Activated CD4-positive, alpha-beta T cell treated with anti-CD3 and anti-CD28 coated beads for 4 hours (primary cell): ENCODE data around the gene DNAH10.
"Not testable (repeated sequence)": the region's sequence is repeated elsewhere in the genome, so short reads cannot be mapped to it uniquely, and the experiment has no call there.

Experiments
- DNase-seq, 2 donors: peaks; one replicate each; pipeline ENCODE4 v3.0.0-alpha.2; 2020

Gene DNAH10

DNA sequence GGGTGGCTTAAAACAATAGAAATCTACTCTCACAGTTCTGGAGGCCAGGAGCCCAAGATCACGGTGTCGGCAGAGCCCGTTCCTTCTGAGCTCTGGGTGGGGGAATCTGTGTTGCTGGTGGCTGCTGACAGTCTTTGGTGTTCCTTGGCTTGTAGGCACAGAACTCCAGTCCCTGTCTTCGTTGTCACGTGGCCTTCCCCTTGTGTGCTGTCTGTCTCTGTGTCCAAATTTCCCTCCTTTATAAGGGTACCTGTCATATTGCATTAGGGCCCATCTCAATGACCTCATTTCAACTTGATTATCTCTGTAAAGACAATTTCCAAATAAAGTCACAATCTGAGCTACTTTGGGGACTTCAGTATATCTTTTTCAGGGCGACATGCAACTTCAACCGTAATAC is 128.9 kb downstream of the DNAH10 start:
- no peak for DNase-seq

DNA sequence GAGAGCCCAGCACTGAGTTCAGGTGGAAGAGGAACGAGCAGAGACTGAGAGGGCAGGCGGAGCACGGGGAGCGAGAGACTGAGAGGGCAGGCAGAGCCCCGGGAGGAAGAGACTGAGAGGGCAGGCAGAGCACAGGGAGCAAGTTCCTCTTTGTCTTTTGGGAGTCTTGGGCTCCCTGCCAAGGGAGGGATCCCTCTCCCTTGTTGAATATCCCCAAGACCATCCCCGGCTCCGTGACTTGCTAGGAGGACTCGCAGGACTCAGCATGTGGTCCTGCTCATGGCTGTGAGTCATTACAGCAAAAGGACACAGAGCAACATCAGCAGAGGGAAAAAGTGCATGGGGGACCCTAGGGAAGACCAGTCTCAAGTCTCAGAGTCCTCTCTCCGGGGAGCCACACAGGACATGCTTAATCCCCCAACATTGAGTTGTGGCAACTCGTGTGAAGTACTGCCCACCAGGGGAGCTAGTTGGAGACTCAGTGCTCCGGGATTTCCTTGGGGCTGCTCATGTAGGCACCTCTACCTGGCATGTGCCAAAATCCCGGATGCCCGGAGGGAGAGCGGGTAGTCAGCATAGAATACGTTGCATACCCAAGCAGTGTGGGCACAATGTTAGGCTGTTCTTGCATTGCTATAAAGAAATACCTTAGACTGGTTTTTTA is 129.5 kb downstream of the DNAH10 start:
- no peak for DNase-seq

DNA sequence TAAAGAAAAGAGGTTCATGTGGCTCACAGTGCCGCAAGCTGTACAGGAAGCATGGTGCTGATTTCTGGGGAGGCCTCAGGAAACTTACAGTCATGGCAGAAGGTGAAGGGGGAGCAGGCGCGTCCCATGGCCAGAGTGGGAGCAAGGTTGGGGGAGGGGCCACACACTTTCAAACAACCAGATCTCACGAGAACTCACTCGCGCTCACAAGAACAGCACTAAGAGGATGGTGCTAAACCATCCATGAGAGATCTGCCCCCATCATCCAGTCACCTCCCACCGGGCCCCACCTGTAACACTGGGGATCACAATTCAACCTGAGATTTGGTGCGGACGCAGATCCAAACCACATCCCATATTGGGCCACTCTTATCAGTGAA is 130.1 kb downstream of the DNAH10 start:
- no peak for DNase-seq

DNA sequence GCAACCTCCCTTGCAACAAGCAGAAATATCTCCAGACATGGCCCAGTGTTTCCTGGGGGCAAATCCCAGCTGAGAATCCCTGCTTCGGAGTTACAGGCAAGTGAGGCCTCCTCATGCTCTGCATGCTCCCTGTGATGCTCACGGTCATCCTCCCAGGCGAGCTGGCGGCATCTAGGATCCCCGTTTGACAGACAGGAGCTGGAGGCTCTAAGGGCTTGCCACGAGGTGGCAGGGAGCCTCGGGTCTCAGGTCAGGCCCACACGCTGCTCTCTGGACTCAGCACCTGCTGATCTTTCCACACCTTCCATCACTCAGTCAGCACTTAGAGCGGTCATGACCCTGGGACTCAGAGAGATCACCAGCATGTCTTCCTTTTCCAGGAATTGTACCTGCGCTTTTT is 130.8 kb downstream of the DNAH10 start:
- DNase-seq = no peak

DNA sequence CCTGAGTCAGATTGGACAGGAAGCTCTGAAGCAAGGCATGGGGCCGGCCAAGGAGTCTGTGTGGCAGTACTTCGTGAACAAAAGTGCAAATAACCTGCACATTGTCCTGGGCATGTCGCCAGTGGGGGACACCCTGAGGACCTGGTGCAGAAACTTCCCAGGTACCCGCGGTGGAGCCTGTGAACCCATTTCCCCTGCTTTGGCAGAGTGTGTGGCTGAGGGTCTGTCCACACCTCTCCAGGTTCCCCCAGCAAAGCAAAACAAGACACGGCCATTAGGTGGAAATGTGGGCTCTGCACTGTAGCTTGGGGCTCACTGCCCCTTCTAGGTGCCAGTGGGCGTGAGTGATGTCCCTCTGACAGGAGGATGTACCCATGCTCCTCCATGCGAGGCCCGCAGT is 131.2 kb downstream of the DNAH10 start:
- DNase-seq = no peak

DNA sequence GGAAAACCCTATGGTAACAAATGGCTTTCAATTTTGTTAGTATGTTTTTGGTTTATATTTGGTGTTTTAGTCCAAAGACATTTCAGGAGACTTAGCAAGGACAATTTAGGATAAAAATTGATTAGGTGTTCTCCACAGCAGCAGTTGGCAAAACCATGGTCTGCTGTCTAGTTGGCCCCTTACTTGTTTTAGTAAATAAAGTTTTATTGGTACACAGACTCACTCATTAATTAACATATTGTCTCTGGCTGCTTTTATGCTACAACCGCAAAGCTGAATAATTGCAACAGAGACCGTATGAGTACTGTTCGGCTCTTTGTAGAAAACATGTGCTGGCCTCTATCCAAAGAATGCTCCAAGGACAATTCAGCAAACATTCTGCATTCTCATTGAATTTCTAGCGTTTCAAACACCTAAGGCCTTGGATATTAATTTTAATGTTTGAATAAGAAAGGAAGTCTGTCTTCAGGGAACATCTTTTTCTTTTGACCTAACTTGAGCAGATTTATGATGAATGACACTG is 132.8 kb downstream of the DNAH10 start:
- no peak for DNase-seq

DNA sequence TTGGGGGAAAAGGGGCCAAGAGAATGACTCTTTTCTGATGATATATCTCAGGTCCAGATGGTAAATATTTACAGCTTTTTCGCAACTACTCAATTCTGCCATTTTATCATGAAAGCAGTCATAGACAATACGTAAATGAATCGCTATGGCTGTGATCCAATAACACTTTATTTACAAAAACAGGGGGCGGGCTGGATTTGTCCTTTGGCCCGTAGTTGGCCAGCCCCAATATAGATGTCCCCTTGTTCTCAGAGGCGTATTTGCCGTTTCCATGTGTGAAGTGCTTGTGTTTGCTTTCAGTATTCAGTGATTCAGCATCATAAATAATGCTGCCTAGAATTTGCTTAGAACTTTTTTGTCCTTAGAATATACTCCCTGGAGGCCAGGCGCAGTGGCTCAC is 133.3 kb downstream of the DNAH10 start:
- no peak for DNase-seq

DNA sequence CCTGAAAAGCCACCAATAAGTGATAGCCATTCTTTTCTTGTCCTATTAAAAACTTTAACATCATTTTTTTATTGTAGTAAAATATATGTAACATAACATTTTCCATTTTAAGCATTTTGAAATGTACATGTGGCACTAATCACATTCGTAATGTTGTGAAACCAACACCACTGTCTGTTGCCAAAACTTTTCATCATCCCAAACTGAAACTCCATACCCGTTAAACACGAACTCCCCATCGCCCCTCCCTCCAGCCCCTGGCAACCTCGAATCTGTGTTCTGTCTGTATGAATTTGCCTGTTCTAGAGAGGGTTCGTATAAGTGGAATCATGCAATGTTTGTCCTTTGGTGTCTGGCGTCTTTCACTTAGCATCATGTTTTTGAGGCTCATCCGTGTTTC is 134.7 kb downstream of the DNAH10 start:
- no peak for DNase-seq

DNA sequence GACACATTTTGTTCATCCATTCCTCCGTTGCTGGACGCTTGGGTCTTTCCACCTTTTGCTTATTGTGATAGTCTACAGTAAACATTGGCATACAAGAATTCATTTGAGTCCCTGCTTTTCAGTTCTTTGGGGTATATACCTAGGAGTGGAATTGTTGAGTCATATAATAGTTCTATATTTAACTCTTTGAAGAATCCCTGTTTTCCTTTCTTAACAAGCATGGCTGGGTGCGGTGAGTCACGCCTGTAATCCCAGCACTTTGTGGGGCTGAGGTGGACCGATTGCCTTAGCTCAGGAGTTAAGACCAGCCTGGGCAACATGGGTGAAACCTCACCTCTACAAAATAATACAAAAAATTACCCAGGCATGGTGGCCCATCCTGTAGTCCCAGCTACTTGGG is 135.1 kb downstream of the DNAH10 start:
- no peak for DNase-seq

DNA sequence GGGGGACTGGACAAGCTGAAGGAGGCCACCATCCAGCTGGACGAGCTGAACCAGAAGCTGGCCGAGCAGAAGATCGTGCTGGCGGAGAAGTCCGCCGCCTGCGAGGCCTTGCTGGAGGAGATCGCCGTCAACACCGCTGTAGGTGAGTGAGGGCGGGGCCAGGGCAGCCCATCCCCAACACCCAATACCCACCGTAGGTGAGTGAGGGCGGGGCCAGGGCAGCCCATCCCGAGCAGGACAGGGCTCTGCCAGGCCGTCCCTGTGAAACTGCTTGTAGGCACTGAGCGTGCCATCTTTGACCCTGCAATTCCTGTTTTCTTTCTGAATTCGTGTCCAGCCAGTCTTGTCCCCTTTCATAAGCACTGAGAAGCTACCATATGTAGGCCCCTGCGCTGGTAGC is 136.6 kb downstream of the DNAH10 start:
- no peak for DNase-seq

DNA sequence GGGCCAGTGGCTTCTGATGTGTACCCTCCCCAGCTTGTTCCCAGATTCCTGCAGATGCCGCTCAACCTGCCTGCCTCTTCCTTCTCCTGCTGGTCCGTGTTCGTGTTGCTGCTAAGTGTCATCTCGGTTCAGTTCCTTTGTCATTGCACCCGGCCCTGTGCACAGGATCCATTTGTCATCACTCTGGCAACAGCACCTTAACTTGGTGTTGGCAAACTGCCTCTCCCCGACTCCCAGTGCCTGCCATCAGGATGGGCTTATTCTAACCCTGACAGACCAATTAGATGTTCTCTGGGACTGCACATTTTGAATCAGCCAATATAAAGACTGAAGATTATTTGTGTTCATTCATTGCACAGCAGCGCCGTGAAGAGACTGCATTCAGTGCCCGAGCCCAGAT is 137.3 kb downstream of the DNAH10 start:
- no peak for DNase-seq

DNA sequence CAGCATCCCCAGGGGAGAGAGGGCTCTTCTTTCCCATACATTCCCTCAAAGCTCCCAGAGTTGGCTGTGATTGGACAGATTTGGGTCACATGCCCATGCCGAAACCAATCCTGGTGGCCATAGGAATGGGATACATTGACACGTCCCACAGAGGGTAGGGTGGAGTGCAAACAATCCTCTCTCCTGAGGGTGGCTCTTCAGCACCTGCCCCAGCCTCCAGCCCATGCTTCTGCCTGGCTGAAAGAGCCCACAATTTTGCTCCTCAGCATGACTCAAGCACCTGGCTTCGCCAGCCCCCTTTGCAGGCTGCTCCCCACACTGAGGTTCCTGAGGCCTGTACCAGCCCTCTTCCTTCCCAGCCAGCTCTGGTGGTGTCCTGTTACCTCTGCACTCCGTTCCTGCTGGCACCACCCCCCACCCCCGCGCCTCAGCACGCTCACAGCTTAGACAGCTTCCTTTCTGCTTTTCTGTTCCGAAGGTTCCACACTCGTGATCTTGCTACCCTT is 138.8 kb downstream of the DNAH10 start:
- no peak for DNase-seq

DNA sequence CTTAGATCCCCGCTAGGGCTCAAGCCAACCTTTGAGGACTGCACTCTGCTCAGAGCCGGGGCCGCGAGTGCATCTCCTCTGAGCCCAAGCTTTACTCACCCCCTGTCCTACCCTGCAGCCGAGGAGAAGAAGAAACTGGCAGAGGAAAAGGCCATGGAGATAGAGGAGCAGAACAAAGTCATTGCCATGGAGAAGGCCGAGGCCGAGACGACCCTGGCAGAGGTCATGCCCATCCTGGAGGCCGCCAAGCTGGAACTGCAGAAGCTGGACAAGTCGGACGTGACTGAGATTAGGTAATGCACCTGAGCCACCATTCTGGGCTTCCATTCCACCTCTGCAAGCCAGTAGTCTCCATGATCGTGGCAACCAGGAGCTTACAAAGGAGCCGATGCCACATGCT is 140.7 kb downstream of the DNAH10 start:
- no peak for DNase-seq

DNA sequence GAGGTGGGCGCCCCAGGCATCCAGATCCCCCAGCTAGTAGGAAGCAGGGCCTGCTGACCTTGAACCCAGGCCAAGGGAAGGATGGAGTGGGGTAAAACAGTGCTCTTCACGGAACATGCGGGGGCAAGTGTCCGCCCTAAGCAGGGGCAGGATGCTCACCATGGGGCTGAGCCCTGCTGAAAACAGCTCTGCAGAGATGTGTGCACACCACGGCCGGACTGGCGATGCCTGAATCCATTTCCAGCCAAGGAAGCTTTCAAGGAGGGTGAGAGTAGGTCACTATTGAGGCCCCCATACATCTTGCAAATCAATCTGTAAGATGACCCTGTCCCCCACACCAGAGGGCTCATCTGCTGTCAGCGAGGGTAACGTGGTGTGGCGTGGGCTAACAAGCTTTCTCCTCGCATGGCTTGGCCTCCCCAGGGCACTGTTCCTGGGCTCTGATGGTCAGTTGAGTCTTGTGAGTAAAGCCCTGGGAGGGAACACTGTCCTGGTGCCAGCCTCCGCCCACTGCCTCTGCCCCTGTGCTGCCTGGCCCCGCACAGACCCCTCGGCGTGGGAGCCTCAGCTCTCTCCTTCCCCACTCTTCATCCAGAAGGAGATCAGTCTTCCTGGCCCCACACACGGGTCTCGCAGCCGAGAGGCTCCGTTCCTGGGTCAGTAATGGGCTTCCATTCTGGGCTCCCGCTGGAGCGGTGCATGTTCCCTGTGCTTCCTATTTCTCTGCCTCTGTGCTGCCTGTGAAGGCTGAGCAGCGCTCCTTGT is 141.4 kb downstream of the DNAH10 start:
- DNase-seq = no peak

DNA sequence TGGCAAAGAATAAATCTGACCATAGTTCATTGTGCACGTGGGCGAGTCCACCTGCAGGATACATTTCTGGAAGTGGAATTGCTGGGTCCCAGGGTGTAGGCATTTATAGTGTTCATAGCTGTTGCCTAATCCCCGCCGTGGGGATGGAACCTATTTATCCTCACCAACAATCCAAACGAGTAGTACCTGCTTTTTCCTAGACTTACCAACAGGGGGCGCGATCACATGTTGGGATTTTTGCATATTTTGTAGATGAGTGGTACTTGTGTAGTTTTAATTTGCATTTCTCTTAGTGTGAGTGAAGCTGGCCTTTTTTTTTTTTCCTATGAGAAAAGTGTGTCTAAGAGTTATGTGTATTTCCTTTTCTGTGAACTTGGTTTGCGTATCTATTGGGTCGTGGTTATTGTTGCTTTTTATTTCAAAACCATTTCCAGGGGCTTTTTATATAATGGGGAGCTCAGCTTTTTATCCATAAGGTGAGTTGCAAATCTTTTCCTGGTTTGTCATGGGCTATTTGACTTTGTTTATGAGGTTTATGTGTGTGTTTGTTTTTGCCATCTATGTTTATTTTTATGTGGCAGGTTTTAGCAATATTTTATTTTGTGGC is 143.3 kb downstream of the DNAH10 start:
- DNase-seq = peak; percentile 61 to 73

DNA sequence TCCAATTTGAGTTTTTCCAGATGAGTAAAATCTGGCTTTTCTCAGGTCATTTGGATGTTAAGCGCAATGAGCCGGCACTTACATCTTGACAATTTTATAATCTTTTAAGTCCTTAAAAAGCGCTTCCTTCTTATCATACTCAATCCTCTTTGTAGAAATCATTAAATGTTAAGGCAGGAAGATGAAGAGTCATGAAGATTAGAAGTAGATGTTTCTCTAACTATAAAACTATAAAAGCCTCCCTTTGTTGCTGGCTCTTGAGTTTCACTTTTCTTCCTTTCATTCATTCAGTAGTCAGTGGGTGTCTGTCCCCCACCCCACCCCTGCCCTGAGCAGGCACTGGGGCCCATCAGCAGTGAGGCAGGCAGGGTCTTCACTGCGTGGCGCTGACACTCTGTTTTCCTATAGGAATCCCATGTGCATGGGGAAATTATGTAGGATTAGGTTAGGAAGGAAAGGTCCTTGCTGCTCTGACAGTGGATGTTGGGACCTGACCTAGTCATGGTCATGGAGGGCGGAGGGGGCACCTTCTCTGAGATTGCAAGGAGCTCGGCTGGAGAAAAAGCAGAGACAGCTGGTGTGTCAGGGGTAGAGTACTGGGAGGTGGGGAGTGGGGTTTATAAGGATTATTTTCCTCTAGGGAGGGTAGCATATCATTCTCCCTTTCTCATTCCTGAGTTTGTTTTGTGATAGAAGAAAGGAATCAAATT is 144.8 kb downstream of the DNAH10 start:
- no peak for DNase-seq

DNA sequence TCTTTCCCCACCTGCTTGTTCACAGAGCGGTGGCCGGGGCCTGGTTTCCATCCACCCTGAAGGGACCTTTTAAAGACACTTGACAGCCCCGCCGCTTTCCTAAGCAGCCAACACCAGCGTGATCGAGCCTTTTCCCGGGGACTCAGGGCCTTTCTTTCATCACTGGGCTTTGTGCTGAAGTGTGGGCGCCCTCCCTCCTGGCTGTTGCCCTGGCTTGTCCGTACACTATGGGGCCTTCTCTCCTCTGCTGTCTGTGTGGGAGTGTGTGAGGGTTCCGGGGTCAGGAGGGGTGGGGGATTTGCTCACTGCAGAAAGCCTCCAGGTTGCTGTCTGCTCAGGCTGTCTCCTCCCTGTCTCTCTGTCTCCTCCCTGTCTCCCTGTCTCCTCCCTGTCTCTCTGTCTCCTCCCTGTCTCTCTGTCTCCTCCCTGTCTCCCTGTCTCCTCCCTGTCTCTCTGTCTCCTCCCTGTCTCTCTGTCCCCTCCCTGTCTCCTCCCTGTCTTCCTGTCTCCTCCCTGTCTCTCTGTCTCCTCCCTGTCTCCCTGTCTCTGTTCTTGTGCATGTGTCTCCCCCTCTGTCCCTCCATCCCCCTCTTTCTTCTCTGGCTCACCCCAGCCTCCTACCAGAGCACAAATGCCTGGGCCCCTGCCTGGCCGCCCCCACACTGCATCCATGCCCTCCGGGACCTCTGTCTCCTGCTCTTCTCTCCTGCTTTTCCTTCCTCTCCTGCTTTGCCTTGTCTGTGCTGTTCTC is 145.8 kb downstream of the DNAH10 start:
- DNase-seq = no peak

DNA sequence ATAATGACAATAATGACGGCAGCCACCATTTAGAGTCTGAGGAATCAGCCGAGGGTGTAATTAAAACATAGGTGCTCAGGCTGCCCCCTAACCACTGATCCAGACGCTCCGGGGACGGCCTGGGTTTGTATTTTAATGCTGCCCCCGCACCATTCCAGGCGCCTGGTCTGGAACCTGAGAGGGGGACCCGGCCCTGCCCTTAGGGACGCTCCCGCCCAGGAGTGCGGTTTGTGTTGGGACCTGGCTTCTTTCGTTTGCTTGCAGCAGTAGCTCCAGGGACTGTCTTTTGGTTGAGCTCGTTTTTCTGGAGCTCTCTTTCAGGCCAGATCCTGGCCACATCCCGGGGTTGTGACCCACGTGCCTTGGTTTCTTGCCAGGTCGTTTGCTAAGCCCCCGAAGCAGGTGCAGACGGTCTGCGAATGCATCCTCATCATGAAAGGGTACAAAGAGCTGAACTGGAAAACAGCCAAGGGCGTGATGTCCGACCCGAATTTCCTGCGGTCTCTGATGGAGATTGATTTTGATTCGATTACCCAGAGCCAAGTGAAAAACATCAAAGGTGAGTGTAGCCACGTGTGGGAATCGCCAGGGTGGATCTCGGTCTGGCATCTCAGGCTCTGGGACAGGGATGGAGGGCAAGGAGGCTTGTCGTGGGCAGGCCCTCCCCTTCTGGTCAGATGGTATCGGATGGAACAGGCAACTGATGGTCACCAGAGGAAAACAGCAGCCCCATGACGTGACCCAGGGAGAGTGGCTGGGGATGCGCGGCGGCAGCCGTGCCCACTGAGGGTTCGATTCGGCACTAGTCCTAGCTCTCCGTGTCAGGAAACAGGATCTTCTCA is 147.0 kb downstream of the DNAH10 start:
- DNase-seq = no peak

DNA sequence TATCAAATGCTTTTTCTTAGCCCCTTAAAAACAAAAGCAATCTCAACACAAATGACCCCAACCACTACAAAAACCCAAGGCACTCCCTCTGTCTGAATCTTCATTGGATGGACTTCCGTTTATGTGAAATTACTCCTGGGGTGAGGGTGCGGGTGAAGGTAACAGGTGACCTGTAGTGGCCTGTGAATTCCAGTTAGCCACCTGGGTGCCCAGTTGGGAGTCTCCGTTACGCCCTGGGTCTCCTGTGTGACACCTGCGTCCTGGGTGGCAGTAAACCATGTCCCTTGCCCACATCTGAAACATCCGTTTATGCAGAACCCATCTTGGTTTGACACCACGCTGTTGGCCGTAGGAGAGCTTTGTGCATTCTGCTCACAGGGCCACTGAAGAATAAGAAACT is 148.0 kb downstream of the DNAH10 start:
- DNase-seq = no peak

DNA sequence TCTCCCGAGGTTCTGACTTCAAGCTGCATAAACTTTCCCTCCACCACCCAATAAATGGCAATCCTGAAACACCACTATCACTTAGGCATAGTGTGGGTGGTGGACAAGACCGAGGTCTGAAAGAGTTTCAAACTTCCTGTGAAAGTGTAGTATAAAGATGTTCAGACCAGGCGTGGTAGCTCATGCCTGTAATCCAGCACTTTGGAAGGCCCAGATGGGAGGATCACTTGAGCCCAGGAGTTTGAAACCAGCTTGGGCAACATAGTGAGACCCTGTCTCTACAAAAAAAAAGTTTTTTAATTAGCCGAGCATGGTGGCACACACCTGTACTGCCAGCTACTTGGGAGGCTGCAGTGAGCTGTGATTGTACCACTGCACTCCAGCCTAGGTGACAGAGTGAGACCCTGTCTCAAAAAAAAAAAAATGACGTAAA is 148.7 kb downstream of the DNAH10 start:
- no peak for DNase-seq

DNA sequence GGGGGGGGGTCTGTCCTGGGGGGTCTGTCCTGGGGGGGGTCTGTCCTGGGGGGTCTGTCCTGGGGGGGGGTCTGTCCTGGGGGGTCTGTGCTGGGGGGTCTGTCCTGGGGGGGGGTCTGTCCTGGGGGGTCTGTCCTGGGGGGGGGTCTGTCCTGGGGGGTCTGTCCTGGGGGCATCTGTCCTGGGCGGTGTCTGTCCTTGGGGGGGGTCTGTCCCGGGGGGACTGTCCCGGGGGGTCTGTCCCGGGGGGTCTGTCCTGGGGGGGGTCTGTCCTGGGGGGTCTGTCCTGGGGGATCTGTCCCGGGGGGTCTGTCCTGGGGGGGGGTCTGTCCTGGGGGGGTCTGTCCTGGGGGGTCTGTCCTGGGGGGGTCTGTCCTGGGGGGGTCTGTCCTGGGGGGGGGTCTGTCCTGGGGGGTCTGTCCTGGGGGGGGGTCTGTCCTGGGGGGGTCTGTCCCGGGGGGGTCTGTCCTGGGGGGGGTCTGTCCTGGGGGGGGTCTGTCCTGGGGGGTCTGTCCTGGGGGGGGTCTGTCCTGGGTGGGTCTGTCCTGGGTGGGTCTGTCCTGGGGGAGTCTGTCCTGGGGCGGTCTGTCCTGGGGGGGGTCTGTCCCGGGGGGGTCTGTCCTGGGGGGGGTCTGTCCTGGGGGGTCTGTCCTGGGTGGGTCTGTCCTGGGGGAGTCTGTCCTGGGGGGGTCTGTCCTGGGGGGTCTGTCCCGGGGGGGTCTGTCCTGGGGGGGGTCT is 149.7 kb downstream of the DNAH10 start:
- DNase-seq = not testable (repeated sequence)
